Ishikawa (cell line): ENCODE data around the gene ANK3.

Experiments used
- CEBPB ChIP-seq: IDR thresholded peaks from 2 replicates; pipeline ENCODE4 v1.6.1; 2012
- CREB1 ChIP-seq: IDR thresholded peaks from 2 replicates; pipeline ENCODE4 v1.6.1; 2012; ENCODE audit warnings: low read depth
- EGR1 ChIP-seq: IDR thresholded peaks from 2 replicates; pipeline ENCODE4 v1.6.1; 2012
- EP300 ChIP-seq: IDR thresholded peaks from 2 replicates; pipeline ENCODE4 v1.6.1; 2012; ENCODE audit warnings: borderline replicate concordance
- FOXM1 ChIP-seq: IDR thresholded peaks from 2 replicates; pipeline ENCODE4 v1.6.1; 2012; ENCODE audit warnings: low read depth, borderline replicate concordance
- NFIC ChIP-seq: IDR thresholded peaks from 2 replicates; pipeline ENCODE4 v1.6.1; 2012
- RAD21 ChIP-seq: IDR thresholded peaks from 2 replicates; pipeline ENCODE4 v1.6.1; 2012; ENCODE audit warnings: low read depth
- TAF1 ChIP-seq: IDR thresholded peaks from 2 replicates; pipeline ENCODE4 v1.6.1; 2012; ENCODE audit warnings: low read depth, mild to moderate bottlenecking
- TCF12 ChIP-seq: IDR thresholded peaks from 2 replicates; pipeline ENCODE4 v1.6.1; 2012; ENCODE audit warnings: low read depth
- TEAD4 ChIP-seq: IDR thresholded peaks from 2 replicates; pipeline ENCODE4 v1.6.1; 2012
- YY1 ChIP-seq: IDR thresholded peaks from 2 replicates; pipeline ENCODE4 v1.6.1; 2012; ENCODE audit warnings: low read depth
- ZBTB7A ChIP-seq: IDR thresholded peaks from 2 replicates; pipeline ENCODE4 v1.6.1; 2012; ENCODE audit warnings: low read depth
- TF ChIP-seq, protein P1 (sequence below): IDR thresholded peaks from 2 replicates; pipeline ENCODE4 v1.6.1; 2012; ENCODE audit warnings: low read depth, mild to moderate bottlenecking
- TF ChIP-seq, protein P2 (sequence below): IDR thresholded peaks from 2 replicates; pipeline ENCODE4 v1.6.1; 2012
- TF ChIP-seq, protein P3 (sequence below): IDR thresholded peaks from 2 replicates; pipeline ENCODE4 v1.6.1; 2012

Gene ANK3

DNA sequence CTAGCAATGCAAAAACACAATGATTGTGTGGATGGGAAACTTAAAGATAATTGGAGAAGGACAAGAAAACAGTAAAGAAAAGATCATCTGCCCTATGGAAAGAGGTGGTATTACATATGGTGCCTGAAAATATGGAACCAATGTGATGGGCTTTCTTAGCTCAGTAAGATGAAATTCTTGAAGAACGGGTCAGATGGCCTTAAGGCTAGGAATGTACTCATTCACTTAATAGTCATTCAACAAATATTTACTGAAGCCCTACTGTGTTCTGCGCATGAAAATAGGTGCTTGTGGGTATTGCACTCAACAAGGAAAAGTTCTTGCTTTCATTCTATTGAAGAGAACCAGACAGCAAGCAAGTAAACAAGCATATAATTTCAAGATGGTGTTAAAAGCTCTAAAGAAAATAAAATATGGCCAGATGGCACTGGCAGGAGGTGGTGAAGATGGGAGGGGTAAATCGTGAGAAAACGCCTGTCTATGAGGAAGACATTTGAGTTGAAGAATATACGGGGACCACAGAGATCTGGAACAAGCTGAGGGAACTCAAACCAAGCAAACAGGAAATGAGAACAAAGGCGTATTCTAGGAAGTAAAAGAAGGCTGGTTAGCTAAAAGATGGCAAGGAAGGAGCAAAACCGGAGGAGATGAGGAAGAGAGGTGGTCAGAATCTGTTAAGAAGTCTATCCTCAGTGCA, 179.7 kb downstream of the ANK3 start:
- no peak for TF ChIP-seq NFIC
- TF ChIP-seq EP300, result no peak
- TF ChIP-seq, protein P1, sequence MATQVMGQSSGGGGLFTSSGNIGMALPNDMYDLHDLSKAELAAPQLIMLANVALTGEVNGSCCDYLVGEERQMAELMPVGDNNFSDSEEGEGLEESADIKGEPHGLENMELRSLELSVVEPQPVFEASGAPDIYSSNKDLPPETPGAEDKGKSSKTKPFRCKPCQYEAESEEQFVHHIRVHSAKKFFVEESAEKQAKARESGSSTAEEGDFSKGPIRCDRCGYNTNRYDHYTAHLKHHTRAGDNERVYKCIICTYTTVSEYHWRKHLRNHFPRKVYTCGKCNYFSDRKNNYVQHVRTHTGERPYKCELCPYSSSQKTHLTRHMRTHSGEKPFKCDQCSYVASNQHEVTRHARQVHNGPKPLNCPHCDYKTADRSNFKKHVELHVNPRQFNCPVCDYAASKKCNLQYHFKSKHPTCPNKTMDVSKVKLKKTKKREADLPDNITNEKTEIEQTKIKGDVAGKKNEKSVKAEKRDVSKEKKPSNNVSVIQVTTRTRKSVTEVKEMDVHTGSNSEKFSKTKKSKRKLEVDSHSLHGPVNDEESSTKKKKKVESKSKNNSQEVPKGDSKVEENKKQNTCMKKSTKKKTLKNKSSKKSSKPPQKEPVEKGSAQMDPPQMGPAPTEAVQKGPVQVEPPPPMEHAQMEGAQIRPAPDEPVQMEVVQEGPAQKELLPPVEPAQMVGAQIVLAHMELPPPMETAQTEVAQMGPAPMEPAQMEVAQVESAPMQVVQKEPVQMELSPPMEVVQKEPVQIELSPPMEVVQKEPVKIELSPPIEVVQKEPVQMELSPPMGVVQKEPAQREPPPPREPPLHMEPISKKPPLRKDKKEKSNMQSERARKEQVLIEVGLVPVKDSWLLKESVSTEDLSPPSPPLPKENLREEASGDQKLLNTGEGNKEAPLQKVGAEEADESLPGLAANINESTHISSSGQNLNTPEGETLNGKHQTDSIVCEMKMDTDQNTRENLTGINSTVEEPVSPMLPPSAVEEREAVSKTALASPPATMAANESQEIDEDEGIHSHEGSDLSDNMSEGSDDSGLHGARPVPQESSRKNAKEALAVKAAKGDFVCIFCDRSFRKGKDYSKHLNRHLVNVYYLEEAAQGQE, result no peak
- TF ChIP-seq YY1, result no peak
- TF ChIP-seq CEBPB, result no peak
- TF ChIP-seq EGR1, result no peak
- TF ChIP-seq, protein P2, sequence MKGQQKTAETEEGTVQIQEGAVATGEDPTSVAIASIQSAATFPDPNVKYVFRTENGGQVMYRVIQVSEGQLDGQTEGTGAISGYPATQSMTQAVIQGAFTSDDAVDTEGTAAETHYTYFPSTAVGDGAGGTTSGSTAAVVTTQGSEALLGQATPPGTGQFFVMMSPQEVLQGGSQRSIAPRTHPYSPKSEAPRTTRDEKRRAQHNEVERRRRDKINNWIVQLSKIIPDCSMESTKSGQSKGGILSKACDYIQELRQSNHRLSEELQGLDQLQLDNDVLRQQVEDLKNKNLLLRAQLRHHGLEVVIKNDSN, result no peak
- no peak for TF ChIP-seq RAD21
- TF ChIP-seq TAF1, result no peak
- TF ChIP-seq TCF12, result no peak
- TF ChIP-seq CREB1, result no peak
- TF ChIP-seq FOXM1, result no peak
- no peak for TF ChIP-seq ZBTB7A
- TF ChIP-seq, protein P3, sequence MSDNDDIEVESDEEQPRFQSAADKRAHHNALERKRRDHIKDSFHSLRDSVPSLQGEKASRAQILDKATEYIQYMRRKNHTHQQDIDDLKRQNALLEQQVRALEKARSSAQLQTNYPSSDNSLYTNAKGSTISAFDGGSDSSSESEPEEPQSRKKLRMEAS, result no peak
- no peak for TF ChIP-seq TEAD4

DNA sequence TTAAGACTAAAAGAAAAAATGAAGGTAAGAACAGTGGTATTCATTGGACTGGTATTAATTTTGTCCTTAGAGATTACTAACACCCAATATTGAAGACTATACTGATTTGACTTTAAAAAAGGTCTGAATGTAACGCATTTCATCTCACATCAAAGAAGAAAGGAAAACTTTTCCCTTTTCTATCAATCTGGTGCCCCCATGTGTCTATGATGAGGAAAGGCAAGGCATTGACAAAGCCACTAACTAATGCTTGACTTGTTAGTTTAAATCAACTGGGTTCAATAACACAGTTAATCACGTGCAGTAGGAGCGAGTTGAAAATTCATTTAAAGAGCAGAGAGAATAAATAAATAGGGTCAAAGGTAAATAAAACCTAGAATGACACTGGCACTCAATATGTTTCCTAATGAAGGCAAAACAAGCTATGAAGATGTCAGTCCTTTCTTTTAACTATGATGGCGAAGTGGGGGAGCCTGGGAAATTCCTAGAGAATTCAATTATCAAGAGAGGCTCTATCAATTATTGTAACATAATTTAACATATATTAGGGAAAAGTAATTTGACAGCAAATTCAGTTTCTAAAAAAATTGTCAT, 180.9 kb downstream of the ANK3 start:
- TF ChIP-seq EP300 (no peak), TCF12 (no peak), ZBTB7A (no peak), CREB1 (no peak), RAD21 (peak; percentile 75)
- TF ChIP-seq, protein P3, result no peak

DNA sequence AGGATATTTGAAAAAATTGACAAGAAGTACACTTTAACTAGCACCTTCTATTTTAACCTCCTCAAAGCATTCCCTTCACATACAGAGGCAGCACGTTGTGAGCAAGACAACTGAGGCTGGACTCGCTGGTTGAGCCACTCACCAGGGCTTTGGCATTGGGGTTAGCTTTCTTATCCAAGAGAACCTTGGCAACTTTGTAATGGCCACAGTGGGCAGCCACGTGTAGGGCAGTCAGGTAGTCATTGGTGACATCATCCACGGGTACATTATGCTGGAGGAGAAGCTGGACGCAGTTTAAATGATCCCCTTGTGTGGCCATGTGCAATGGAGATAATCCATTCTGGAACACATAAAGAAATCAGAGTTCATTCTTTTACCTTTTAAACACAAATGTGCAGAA, 181.8 kb downstream of the ANK3 start:
- TF ChIP-seq RAD21, result no peak

DNA sequence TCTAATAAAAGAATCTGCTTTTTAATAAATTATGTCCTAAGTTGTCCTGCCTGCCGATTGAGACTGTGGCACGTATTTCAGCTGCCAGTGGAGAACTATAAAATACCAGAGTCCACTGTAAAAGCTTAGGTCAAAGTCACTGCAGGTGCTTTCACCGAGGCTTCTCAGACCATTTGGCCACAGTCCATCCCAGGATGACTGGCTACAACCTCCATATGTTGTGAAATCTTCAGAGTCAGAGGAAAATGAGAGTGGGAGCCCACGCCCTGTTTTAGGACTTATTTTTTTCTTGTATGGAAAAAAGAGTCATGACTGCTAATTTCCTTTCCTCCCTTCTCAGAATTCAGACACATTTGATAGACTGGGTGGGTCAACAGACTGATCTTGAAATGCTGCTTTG, 182.9 kb downstream of the ANK3 start:
- TF ChIP-seq TEAD4 (no peak), TAF1 (no peak), FOXM1 (no peak), YY1 (no peak), CREB1 (no peak), NFIC (no peak), EGR1 (no peak), ZBTB7A (no peak), RAD21 (no peak), CEBPB (no peak), TCF12 (no peak), EP300 (no peak)
- TF ChIP-seq, protein P3, result no peak
- TF ChIP-seq, protein P2, result no peak
- TF ChIP-seq, protein P1, result no peak

DNA sequence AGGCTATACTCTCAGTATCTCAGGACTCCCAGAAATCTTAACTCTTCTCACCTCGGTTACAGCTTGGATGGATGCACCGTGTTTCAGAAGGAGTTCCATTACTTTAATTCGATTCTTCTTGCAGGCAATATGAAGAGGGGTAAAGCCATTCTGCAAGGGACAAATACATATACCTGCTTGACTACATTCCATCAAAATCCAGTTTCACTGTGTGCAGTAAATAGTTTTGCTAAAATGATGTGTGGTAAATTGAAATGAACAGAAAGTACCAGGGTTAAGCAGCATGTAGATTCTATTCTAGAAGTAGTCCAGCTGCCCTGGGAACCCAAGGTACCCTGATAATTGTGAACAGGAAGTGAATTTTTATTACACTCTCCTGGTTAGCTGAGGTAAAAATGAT, 183.9 kb downstream of the ANK3 start:
- TF ChIP-seq CREB1 (no peak), YY1 (no peak), RAD21 (no peak), FOXM1 (no peak), NFIC (no peak), EP300 (no peak), TEAD4 (no peak), TAF1 (no peak), CEBPB (no peak), TCF12 (no peak), EGR1 (no peak), ZBTB7A (no peak)
- TF ChIP-seq, protein P1, result no peak
- TF ChIP-seq, protein P2, result no peak
- TF ChIP-seq, protein P3, result no peak
